IPS-11a (cell line): Measurements from ENCODE around the gene ANTXR1.

Experiments used
- H3K4me3 ChIP-seq: one replicate; pipeline ENCODE4 v1.5.1; 2013; ENCODE audit warnings: low read depth, low read length, control low read depth

The ANTXR1 gene

GRCh38 chr2:69131452-69131851 lies 118.5 kb downstream of the ANTXR1 start:
- no peak overlapping the region for H3K4me3 ChIP-seq

GRCh38 chr2:69131983-69132675 lies 119.2 kb downstream of the ANTXR1 start:
- H3K4me3 ChIP-seq = no peak overlapping the region

- no peak overlapping the region for H3K4me3 ChIP-seq
These were observed 120.1 kb downstream of the ANTXR1 start for GRCh38 chr2:69132960-69133590.

DNA sequence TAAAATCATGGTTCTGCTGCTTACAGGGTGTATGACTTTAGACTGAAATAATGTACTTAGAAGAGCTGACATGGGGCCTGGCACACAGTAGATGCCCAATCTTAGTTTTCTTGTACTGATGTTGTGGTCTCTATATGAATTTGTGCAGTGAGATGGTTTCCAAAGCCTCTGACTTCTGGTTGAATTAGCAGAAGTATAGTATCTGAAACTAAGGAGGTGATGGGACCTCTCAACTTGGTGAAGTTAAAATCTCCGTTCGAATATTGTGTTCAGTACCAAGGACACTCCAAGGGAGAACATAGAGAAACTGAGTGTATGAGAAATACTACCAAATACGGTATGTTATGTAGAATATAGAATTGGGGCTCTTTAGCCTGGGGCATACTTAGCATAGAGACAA lies 120.9 kb downstream of the ANTXR1 start:
- no peak overlapping the region for H3K4me3 ChIP-seq

DNA sequence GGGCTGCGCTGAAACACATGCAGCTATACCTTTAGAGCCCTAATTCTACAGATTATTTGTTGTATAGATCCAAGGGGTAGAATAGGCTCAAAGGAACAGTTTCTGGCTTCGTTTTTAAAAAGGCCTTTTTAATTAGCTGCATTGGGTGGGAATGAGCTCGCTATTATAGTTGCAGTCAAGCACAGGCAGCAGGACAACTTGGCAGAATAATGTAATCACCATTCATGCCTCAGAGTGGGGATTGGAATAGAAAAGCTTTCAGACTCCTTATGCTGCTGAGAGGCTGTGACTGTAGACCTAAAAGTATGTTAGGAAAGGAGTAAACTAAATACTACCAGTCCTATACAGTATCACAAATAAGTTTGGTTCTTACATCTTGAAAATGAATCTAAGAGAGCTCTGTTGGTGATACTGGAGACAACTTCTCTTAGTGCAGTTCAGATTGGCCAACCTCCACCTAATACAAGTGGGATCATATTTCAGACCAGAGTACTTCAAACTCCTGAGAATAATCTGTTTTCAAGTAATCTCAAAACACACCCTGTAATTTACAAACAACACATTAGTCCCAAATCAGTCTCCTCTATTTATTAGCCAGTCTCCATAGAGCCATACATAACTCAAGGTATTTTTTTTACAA lies 121.4 kb downstream of the ANTXR1 start:
- H3K4me3 ChIP-seq = no peak overlapping the region

DNA sequence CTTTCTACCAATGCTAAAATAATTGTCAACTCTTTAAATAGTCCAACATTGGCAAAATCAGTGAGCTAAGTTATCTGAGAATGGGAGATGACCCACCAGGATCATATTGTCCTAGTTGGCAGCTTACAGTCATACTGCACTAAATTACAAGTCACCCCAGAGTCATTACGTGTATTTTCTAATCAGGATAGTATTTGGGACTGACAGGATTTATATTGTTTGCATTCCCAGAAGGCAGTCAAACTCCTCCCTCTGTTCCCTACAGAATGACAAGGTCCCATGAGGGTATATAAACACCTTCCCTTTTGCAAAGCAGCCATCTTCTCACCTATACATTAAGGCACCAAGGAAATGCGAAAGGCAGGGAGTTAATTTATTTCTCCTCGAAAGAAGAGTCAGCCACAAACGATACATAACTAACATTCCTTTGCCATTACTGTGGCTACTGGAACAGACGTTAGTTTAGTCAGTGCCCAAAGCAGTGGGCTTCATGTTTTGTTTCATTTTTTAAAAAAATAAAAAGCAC lies 125.3 kb downstream of the ANTXR1 start:
- no peak overlapping the region for H3K4me3 ChIP-seq

- H3K4me3 ChIP-seq = no peak overlapping the region
These were observed 125.9 kb downstream of the ANTXR1 start for GRCh38 chr2:69138793-69139459.

DNA sequence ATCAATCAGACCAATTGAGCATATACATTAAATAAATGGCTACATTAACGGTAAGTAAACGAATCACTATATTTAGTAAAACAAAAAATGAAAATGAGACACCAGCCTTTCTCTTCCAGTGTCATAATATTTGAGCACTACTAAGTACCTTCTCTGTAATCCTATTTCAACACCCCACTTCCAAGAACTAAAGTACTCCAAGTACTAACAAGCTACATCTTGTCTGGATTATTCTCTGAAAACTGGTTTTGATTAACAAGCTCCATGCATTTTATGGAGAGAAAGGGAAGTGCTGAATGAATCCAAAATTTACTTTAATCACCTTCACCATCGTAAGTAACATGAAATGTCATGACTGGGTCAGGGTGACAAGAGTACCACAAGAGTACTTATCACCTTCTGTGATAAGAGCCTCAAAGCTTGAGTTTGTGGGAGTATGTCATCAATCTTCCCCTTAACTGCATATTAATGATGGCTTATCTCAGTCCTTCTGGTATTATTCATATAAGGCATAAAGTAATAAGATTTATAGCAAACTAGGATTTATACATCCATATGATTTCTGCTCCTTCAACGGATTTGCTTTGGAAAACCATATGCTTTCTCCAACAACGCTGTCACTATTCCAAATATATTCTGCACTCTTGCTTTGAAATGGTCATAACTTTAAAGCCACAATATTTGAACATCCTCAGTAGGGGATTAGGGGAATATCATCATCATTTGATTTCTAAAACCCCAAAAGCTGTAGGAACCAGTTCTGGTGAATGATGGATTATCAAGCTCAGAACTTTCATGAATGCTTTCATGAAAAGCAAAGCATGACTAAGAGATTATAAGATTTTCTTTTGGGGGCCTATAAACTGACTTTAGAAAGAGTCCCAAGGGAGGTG lies 127.0 kb downstream of the ANTXR1 start:
- H3K4me3 ChIP-seq = no peak overlapping the region

- no peak overlapping the region for H3K4me3 ChIP-seq
These were observed 128.1 kb downstream of the ANTXR1 start for GRCh38 chr2:69141061-69141460.

DNA sequence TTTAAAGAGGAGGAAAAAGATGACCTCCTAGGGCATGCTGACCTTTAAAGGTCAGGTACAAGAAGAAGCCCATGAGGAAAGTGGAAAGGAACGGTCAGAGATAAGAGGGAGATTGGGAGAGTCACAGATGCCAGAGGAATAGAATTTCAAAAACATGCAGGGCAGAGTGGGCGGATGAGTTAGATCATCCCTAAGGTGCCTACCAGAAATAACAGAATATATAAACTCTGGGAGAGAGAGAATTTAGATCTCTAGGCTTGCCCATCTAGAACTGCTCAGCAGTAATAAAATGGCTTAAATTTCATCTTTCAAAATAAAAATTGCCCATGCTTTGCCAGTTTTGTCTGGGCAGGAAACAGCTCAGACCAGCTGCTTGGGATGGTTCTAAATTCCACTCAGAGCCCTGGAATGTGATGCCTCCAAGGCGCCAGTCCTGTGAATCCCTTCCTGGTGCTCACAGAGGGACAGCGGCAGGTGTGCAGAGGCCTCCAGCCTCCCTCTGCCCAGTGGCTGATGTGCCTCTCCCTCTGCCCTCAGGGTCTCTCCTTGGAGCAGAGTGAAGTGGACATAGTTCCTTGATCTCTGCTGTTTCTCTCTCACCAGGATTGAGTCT lies 130.9 kb downstream of the ANTXR1 start:
- no peak overlapping the region for H3K4me3 ChIP-seq

- H3K4me3 ChIP-seq = no peak overlapping the region
These were observed 132.2 kb downstream of the ANTXR1 start for GRCh38 chr2:69145204-69145603.

DNA sequence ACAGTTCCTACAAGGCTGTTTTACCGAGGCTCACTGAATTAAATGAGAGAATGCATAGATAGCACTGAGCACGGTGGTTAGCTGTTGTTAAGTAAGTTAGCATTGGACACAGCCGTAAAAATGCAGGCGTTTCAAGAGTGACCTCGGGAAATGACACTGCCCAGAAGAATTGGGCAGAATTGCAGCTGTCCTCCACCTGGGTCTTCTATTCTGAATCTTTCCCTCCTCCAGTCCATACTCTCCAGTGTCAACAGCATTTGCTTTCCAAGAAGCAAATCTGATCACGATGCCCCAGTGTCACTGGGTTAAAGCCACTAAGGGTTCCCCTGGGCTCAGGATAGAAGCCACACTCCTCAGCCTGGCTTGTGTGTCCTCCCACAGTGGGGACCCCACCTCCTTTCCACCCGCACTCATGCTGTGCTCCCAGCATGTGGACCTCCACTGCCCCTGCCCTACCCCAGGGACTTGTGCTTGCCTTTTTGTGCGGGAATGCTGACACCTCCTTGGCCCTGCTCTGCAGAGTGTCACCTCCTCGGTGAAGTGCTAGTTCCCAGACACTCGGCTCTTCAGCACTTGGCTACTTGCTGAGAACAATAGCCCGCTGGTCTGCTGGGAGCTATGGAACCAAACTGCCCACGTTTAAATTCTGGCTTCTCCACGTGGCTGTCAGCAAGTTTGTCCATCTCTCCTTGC lies 135.0 kb downstream of the ANTXR1 start:
- no peak overlapping the region for H3K4me3 ChIP-seq

DNA sequence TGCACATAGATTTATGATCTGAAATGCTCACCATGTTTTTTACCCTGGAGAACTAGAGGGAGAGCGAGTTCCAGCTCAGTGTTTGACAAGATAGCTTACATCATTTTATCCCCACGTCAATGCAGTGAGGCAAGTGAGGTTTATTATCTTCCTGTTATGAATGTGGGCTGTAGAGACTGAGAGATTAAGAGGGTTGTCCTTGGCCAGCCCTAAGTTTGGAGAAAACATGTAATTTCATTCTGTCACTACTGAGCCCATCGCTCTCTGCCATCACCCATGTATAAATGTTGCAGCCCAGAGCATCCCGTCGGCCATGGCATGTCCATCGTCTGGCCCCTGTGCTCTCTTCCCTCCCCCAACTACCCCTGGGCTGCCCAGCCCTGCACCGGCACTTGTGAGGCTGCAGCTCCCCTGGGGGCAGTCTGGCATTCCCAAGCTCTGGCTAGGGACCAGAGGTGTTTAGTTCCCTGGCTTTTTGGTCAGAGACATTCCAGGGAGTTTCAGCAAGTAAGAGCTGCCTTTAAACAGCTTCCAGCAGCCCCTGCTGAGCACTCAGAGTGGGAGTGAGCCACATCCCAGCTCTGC lies 136.7 kb downstream of the ANTXR1 start:
- H3K4me3 ChIP-seq = no peak overlapping the region

GRCh38 chr2:69151931-69152330 lies 139.0 kb downstream of the ANTXR1 start:
- no peak overlapping the region for H3K4me3 ChIP-seq

DNA sequence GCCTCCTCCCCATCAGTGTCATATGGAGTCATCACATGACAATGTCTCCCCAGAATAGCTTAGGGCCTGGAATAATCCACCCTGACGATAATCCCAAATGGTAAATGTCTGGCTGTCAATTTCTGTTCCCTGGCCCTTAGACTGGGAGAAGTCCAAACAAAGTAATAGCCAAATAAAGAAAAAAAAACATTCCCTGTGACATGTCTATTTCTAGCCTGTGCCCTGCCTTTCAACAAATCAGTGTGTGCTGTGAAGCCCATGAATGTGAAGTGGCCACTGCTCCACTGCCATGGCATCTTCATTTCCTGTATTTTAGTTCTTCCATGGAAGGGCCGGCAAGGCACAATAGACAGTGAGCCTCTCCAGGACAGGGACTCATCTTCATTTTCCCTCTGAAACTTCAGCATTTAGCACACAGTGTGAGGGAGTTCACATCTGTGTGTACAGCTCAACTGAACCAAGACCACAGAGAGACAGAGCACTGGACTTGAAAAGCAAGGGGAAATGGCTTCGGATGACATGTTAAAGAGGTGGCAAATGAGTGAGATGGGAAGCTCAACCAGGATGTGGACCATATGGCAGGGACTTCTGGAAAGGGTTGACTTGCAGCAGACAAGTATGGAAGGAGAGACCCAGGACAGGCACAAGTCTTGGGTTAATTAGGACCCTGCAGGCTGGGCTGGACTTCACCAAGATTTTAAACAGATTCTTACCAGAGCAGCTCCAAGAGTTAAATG lies 140.0 kb downstream of the ANTXR1 start:
- H3K4me3 ChIP-seq = no peak overlapping the region

DNA sequence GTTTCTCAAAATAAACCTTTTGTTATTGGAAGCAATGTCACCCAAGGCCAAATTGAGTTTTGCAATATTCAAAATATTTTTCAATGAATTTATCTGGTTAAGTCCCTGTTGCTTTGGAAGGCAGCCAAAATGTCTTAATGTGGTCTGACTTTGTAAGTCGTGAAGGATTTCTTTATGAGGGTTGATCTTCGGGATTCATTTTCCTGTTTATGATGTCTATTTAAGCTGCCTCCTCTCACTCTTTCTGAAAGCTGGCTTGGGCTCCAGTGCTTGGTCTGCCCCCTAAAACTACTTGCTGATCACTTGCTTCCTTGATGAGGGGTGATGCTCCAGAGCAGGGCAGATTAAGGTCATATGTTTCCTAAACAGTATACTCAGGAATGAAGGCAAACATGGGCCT lies 141.1 kb downstream of the ANTXR1 start:
- H3K4me3 ChIP-seq = no peak overlapping the region

- H3K4me3 ChIP-seq = no peak overlapping the region
These were observed 143.6 kb downstream of the ANTXR1 start for GRCh38 chr2:69156624-69157023.

GRCh38 chr2:69157441-69157840 lies 144.5 kb downstream of the ANTXR1 start:
- no peak overlapping the region for H3K4me3 ChIP-seq
